ENCODE results near the gene WDR47. TPM values are rescaled to one million over a fixed set of nuclear protein-coding genes. Genes with fewer than 3 reads are reported as not detected.
"Not testable (repeated sequence)": the region's sequence is repeated elsewhere in the genome, so short reads cannot be mapped to it uniquely, and the experiment has no call there.

WDR47 gene
- total and polyA plus RNA-seq, 8 donors, result 3.7 to 16.9 (median 5.1) TPM

- H3K27ac ChIP-seq, result peak overlapping the region in 3 of 5 donors; percentile 18 to 47 (median 29)
- peak in 1 of 2 donors; percentile 29 for DNase-seq
Observed at GRCh38 chr1:108947871-108948525, 93.9 kb downstream of the WDR47 start.

GRCh38 chr1:108936170-108936569, 105.7 kb downstream of the WDR47 start:
- Histone ChIP-seq H3K27me3 (no peaks in the 10 kb centered on the region), H3K4me3 (no peak overlapping the region), H3K36me3 (peaks cover 57 to 98% (median 90%) of the 10 kb centered on the region in 4 donors), H3K4me1 (no peaks in the 10 kb centered on the region), H3K9me3 (no peaks in the 10 kb centered on the region), H3K27ac (no peak overlapping the region)
- DNase-seq, result no peak
- 96 to 99% (median 97%) methylated on average over 9 of the region's 9 CpGs for WGBS, 5 donors
- TF ChIP-seq POLR2AphosphoS5 (IDR thresholded peaks at IDR 0.05), result no peak
- no peak for TF ChIP-seq POLR2A (IDR thresholded peaks at IDR 0.05)
- no peak for TF ChIP-seq EP300 (IDR thresholded peaks at IDR 0.05)
- TF ChIP-seq CTCF (IDR thresholded peaks at IDR 0.05), result no peak
- intact Hi-C loops (cut with DNase I; ENCODE audit: low total_unique reads), result no loop called here

More at GRCh38 chr1:108947871-108948525, 93.9 kb downstream of the WDR47 start:
- Histone ChIP-seq H3K9me3 (no peaks in the 10 kb centered on the region), H3K27me3 (no peaks in the 10 kb centered on the region), H3K4me3 (no peak overlapping the region), H3K4me1 (peaks cover 0 to 27% (median 15%) of the 10 kb centered on the region in 4 donors), H3K36me3 (peaks cover 17 to 43% (median 41%) of the 10 kb centered on the region in 4 donors)
- TF ChIP-seq EP300 (IDR thresholded peaks at IDR 0.05) (no peak), CTCF (IDR thresholded peaks at IDR 0.05) (no peak), POLR2A (IDR thresholded peaks at IDR 0.05) (no peak), POLR2AphosphoS5 (IDR thresholded peaks at IDR 0.05) (no peak)
- 18 to 27% (median 23%) methylated on average over 6 of the region's 6 CpGs for WGBS, 5 donors
- intact Hi-C loops (cut with DNase I; ENCODE audit: low total_unique reads), result no loop called here

- intact Hi-C loops (cut with DNase I; ENCODE audit: low total_unique reads), result no loop called here
- H3K27ac ChIP-seq, result no peak overlapping the region
- DNase-seq, result no peak
- TF ChIP-seq CTCF (IDR thresholded peaks at IDR 0.05), result no peak
- TF ChIP-seq EP300 (IDR thresholded peaks at IDR 0.05), result no peak
- no peak for TF ChIP-seq POLR2A (IDR thresholded peaks at IDR 0.05)
- TF ChIP-seq POLR2AphosphoS5 (IDR thresholded peaks at IDR 0.05), result no peak
- no peaks in the 10 kb centered on the region for H3K9me3 ChIP-seq
- WGBS, 5 donors, result 77 to 86% (median 80%) methylated on average over 5 of the region's 5 CpGs
- peaks cover 67 to 98% (median 97%) of the 10 kb centered on the region in 4 donors for H3K36me3 ChIP-seq
- no peaks in the 10 kb centered on the region for H3K4me1 ChIP-seq
- H3K27me3 ChIP-seq, result no peaks in the 10 kb centered on the region
- no peak overlapping the region for H3K4me3 ChIP-seq
Observed at GRCh38 chr1:108933944-108934343, 108.0 kb downstream of the WDR47 start.

GRCh38 chr1:108927565-108927964, 114.3 kb downstream of the WDR47 start:
- H3K4me3 ChIP-seq; H3K27me3 ChIP-seq; H3K4me1 ChIP-seq; H3K9me3 ChIP-seq; intact Hi-C loops (cut with DNase I; ENCODE audit: low total_unique reads); DNase-seq; H3K27ac ChIP-seq: not testable (repeated sequence)
- 94 to 100% (median 100%) methylated on average over 1 of the region's 1 CpG for WGBS, 5 donors
- peaks cover 36 to 100% (median 100%) of the 10 kb centered on the region in 4 donors for H3K36me3 ChIP-seq

GRCh38 chr1:108925920-108926319, 116.0 kb downstream of the WDR47 start:
- Histone ChIP-seq H3K36me3 (peaks cover 22 to 88% (median 86%) of the 10 kb centered on the region in 4 donors), H3K27me3 (no peaks in the 10 kb centered on the region), H3K9me3 (no peaks in the 10 kb centered on the region), H3K27ac (no peak overlapping the region), H3K4me3 (no peak overlapping the region), H3K4me1 (no peaks in the 10 kb centered on the region)
- no peak for DNase-seq
- WGBS, 5 donors, result 88 to 100% (median 97%) methylated on average over 2 of the region's 2 CpGs
- intact Hi-C loops (cut with DNase I; ENCODE audit: low total_unique reads), result no loop called here
- TF ChIP-seq CTCF (IDR thresholded peaks at IDR 0.05), result no peak
- no peak for TF ChIP-seq POLR2AphosphoS5 (IDR thresholded peaks at IDR 0.05)
- TF ChIP-seq EP300 (IDR thresholded peaks at IDR 0.05), result no peak
- TF ChIP-seq POLR2A (IDR thresholded peaks at IDR 0.05), result no peak

Measured in stomach (tissue), 9 donors.